ENCODE measurements around the gene ENO2. TPM values are rescaled to one million over a fixed set of nuclear protein-coding genes. Genes with fewer than 3 reads are reported as not detected.
A peak's percentile ranks its signal among the peaks of the same experiment; 100 is the strongest.
"Not testable (repeated sequence)": the region's sequence is repeated elsewhere in the genome, so short reads cannot be mapped to it uniquely, and the experiment has no call there.

ENO2 gene
- total RNA-seq (2021; ENCODE audit: unreplicated experiment) (33.5 TPM), Bru-seq, nascent RNA (percentile 59 among the genes with signal in this experiment), BruChase-seq, experiment 1, labeled RNA remaining after a 2-hour chase (percentile 74 among the genes with signal in this experiment), BruChase-seq, experiment 2, labeled RNA remaining after a 6-hour chase (percentile 77 among the genes with signal in this experiment)
- polyA plus RNA-seq (2012; ENCODE audit: insufficient read length), result 70.3 TPM
- long read RNA-seq, transcript ENO2-201 (12 exons, 2,423 nt), result major isoform, 28 of 53 reads
- long read RNA-seq, partial matches to known transcripts, result 12 of 53 reads
- long read RNA-seq, other reads (novel, unspliced or antisense), result 7 of 53 reads

DNA sequence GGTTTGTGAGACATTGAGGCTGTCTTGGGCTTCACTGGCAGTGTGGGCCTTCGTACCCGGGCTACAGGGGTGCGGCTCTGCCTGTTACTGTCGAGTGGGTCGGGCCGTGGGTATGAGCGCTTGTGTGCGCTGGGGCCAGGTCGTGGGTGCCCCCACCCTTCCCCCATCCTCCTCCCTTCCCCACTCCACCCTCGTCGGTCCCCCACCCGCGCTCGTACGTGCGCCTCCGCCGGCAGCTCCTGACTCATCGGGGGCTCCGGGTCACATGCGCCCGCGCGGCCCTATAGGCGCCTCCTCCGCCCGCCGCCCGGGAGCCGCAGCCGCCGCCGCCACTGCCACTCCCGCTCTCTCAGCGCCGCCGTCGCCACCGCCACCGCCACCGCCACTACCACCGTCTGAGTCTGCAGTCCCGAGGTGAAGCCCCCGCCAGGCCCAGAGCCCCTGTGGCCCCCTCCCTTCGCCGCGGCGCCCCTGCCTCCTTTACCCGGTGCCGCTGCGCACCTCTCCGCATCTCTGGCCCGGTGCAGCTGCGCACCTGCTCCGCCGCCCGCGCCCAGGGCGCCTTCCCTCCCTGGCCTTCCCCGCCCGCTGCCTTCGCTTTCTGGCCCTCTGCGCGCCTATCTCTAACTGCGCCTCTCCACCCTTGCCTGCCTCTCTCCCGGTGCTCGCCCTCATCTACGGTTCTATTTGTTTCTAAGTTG lies at the start of gene ENO2:
TSS of gene ENO2 (plus strand) at position 335 of the 701 bp plus-strand sequence. CDS start 1,253 bp downstream, outside the sequence.
- no peak for TF ChIP-seq TCF7L2 (IDR thresholded peaks at IDR 0.05; ENCODE audit: low read depth, low read length)
- TF ChIP-seq SIN3A (IDR thresholded peaks at IDR 0.05; ENCODE audit: borderline replicate concordance, insufficient read depth, low read depth, low read length), result no peak
- TF ChIP-seq POLR2AphosphoS5 (IDR thresholded peaks at IDR 0.05; ENCODE audit: low read depth, low read length), result no peak
- no peak for TF ChIP-seq CTCF (IDR thresholded peaks at IDR 0.05)
- no peak for TF ChIP-seq REST (IDR thresholded peaks at IDR 0.05; ENCODE audit: insufficient read depth in 1 of 2, low read depth in 2 of 2, low read length in 1 of 2)
- DNase-seq (ENCODE audit: low read depth, low spot score), result no peak
- H3K27ac ChIP-seq (ENCODE audit: low read length), result peak within 1 kb of the TSS; percentile 65
- CTCF ChIA-PET, result interaction anchor here (0.6 to 0.8 kb wide), 2 partner anchors 11 to 26 kb away, joined by 4 to 7 read pairs; no protein-coding TSS in a partner anchor
- peak within 1 kb of the TSS; percentile 43 to 69 for H3K4me3 ChIP-seq (ENCODE audit: low read depth in 2 of 2, low read length in 2 of 2)
- H3K36me3 ChIP-seq (ENCODE audit: control insufficient read depth, insufficient read depth, low read length), result no peaks in the 10 kb centered on the region; the same call in 1 of the 2 replicates
- POLR2A ChIA-PET, result interaction anchor here (0.5 kb wide), 1 partner anchor 9 kb away, joined by 3 read pairs; no protein-coding TSS in a partner anchor
- no peaks in the 10 kb centered on the region for H3K9me3 ChIP-seq (ENCODE audit: control insufficient read depth, insufficient read depth, low read depth, low read length)
- H3K4me1 ChIP-seq (ENCODE audit: control insufficient read depth, insufficient read depth, low read length), result peaks cover 4% of the 10 kb centered on the region; the same call in 1 of the 2 replicates
- ATAC-seq, result peak; percentile 88
- intact Hi-C loops (cut with micrococcal nuclease; ENCODE audit: unreplicated experiment), result no loop called here
- no peaks in the 10 kb centered on the region for H3K27me3 ChIP-seq (ENCODE audit: control insufficient read depth, insufficient read depth, low read length)
- BruUV-seq (replicated peaks), result no TSS peak
- in situ Hi-C loops (cut with HindIII; ENCODE audit: low pct_unique_long_range_greater_than_20kb, low sequenced_read_pairs), result no loop called here

GRCh38 chr12:6865307-6865706 lies 49.1 kb upstream of the ENO2 start:
- POLR2A ChIA-PET; H3K4me3 ChIP-seq (ENCODE audit: low read depth in 2 of 2, low read length in 2 of 2); H3K36me3 ChIP-seq (ENCODE audit: control insufficient read depth, insufficient read depth, low read length); in situ Hi-C loops (cut with HindIII; ENCODE audit: low pct_unique_long_range_greater_than_20kb, low sequenced_read_pairs); H3K27ac ChIP-seq (ENCODE audit: low read length); ATAC-seq; H3K27me3 ChIP-seq (ENCODE audit: control insufficient read depth, insufficient read depth, low read length); intact Hi-C loops (cut with micrococcal nuclease; ENCODE audit: unreplicated experiment); CTCF ChIA-PET; DNase-seq (ENCODE audit: low read depth, low spot score); H3K9me3 ChIP-seq (ENCODE audit: control insufficient read depth, insufficient read depth, low read depth, low read length); BruUV-seq (replicated peaks): not testable (repeated sequence)
- peaks cover 18% of the 10 kb centered on the region for H3K4me1 ChIP-seq (ENCODE audit: control insufficient read depth, insufficient read depth, low read length)
